Adrenal gland (tissue), 5 donors: ENCODE data around the gene CFAP47.

Source experiments
- POLR2A ChIP-seq, 2 donors: fragments of 450-650 bp; IDR thresholded peaks; one replicate each; pipeline ENCODE4 v1.6.1; 2017; ENCODE audit warnings: antibody characterized with exemption in 2 of 2, mild to moderate bottlenecking in 2 of 2, moderate library complexity in 1 of 2
- TF ChIP-seq, protein P1 (sequence below), 6 experiments: fragments of 450-650 bp in 4 of 6; fragments of 200-600 bp in 2 of 6; sonication (generic) in 1 of 6; IDR thresholded peaks; 1 replicate in 5 of 6; 2 replicates in 1 of 6; pipeline versions ENCODE4 v1.5.1 to v1.8.0; 2016 to 2021; ENCODE audit warnings: antibody characterized with exemption in 6 of 6, mild to moderate bottlenecking in 2 of 6, moderate library complexity in 1 of 6
- donor health status: DM: no; HTN: no; CAD: no.

DNA sequence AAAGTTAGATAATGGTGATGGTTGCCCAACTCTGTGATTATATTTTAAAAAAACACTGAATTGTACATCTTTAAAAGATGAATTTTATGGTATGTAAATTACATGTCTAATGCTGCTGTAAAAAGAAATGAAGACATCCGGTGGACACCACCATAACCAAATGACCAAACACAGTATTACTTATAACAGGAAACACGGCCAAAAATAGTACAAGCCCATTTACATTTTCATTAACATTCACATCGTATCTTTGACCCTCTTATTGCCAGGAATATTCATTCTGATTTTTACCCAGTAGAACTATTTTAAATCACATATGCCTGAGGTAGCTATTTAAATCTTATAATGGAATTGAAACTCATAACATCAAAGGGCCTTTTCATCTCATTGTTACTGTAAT is 143.2 kb downstream of the CFAP47 start:
- TF ChIP-seq POLR2A (IDR thresholded peaks at IDR 0.05) = no peak
- TF ChIP-seq, protein P1, sequence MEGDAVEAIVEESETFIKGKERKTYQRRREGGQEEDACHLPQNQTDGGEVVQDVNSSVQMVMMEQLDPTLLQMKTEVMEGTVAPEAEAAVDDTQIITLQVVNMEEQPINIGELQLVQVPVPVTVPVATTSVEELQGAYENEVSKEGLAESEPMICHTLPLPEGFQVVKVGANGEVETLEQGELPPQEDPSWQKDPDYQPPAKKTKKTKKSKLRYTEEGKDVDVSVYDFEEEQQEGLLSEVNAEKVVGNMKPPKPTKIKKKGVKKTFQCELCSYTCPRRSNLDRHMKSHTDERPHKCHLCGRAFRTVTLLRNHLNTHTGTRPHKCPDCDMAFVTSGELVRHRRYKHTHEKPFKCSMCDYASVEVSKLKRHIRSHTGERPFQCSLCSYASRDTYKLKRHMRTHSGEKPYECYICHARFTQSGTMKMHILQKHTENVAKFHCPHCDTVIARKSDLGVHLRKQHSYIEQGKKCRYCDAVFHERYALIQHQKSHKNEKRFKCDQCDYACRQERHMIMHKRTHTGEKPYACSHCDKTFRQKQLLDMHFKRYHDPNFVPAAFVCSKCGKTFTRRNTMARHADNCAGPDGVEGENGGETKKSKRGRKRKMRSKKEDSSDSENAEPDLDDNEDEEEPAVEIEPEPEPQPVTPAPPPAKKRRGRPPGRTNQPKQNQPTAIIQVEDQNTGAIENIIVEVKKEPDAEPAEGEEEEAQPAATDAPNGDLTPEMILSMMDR (IDR thresholded peaks at IDR 0.05) = no peak
